ENCODE data around the gene BUD31.

GRCh38 chr7:99420213-99420612 is 11.4 kb downstream of the BUD31 start:
- TF ChIP-seq CTCF (IDR thresholded peaks at IDR 0.05) (no peak), ZFX (IDR thresholded peaks at IDR 0.05; ENCODE audit: borderline replicate concordance) (no peak)
